IgD-negative memory B cell (primary cell): Measurements from ENCODE around the gene CBX1. TPM values are rescaled to one million over a fixed set of nuclear protein-coding genes. Genes with fewer than 3 reads are reported as not detected.
A peak's percentile ranks its signal among the peaks of the same experiment; 100 is the strongest.
"Not testable (repeated sequence)": the region's sequence is repeated elsewhere in the genome, so short reads cannot be mapped to it uniquely, and the experiment has no call there.

Experiments
- H3K27ac Mint-ChIP-seq, 3 donors: one replicate each; pipeline ENCODE4 v1.8.0; 2020 to 2022; ENCODE audit warnings: mild to moderate bottlenecking in 3 of 3, mixed read lengths in 3 of 3, moderate library complexity in 1 of 3
- H3K27me3 Mint-ChIP-seq: one replicate; pipeline ENCODE4 v1.8.0; 2021; ENCODE audit warnings: mixed read lengths
- H3K36me3 Mint-ChIP-seq: one replicate; pipeline ENCODE4 v1.8.0; 2020; ENCODE audit warnings: mild to moderate bottlenecking, mixed read lengths
- H3K4me1 Mint-ChIP-seq, 3 donors: one replicate each; pipeline ENCODE4 v1.8.0; 2020 to 2022; ENCODE audit warnings: mixed read lengths in 3 of 3, mild to moderate bottlenecking in 1 of 3
- H3K4me3 Mint-ChIP-seq, 4 donors: one replicate each; pipeline ENCODE4 v1.8.0; 2020 to 2022; ENCODE audit warnings: mild to moderate bottlenecking in 4 of 4, mixed read lengths in 4 of 4, moderate library complexity in 3 of 4
- H3K9me3 Mint-ChIP-seq, 3 donors: one replicate each; pipeline ENCODE4 v1.8.0; 2020 to 2021; ENCODE audit warnings: mixed read lengths in 3 of 3, mild to moderate bottlenecking in 1 of 3
- polyA plus RNA-seq: library from polyadenylated mRNA; unstranded; fragments of 300-500 nt; fragmentation: Illumina TruSeq; gene quantifications from one replicate; pipeline ENCODE4 v1.2.3, GENCODE V29; 2021

The CBX1 gene
- polyA plus RNA-seq, 1 donor from 2014 or later: 19.8 TPM

DNA sequence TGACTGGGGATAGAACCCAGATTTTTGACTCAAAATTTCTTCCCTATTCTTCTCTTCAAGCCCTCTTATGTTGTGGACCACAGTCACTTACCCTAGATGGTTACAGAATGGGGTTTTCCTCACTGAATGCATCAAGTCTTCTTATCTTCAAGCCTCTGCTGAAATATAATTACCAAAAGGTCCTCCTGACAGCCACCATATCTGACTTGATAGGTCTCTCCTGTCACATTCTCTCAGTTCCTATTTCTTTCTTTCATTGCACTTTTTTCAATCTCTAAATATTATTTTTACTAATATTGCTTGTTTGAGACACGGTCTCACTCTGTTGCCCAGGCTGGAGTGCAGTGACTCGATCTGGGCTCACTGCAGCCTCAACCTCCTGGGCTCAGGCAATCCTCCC is 62.6 kb downstream of the CBX1 start:
- H3K36me3 Mint-ChIP-seq: no peaks in the 10 kb centered on the region
- peaks cover 4 to 11% (median 10%) of the 10 kb centered on the region in 3 donors for H3K4me1 Mint-ChIP-seq
- H3K27ac Mint-ChIP-seq: peak overlapping the region in 1 of 3 donors; percentile 81
- H3K27me3 Mint-ChIP-seq: peaks cover 8% of the 10 kb centered on the region
- no peaks in the 10 kb centered on the region for H3K9me3 Mint-ChIP-seq
- H3K4me3 Mint-ChIP-seq: peak overlapping the region in 3 of 4 donors; percentile 70 to 83 (median 74)

DNA sequence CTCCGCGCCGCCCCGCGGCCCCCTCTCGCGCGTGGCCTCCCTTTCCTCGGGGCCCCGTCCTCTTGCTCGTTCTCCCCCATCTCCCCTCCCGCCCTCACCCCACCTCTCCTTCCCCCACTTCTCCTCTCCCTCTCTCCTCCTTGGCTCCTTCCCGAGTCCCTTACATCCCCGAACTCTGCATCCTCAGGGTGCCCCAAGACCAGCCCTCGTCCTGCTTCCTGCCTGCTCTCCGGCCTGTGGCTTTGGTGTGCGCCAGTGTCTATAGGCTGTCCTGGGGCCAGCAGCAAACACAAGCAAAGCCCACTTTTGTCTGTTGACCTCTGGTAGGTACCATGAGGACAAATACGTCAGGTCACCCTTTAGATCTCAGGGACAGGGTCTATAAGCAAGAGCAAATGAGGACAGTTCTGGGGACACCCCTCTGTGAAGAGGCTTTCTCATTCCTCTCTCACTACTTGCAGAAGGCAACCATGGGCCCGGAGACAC is 63.4 kb downstream of the CBX1 start:
- Mint-ChIP-seq H3K27me3 (peaks cover 14% of the 10 kb centered on the region), H3K36me3 (no peaks in the 10 kb centered on the region), H3K4me3 (peak overlapping the region; percentile 74 to 96 (median 88)), H3K4me1 (peaks cover 4 to 11% (median 10%) of the 10 kb centered on the region in 3 donors), H3K9me3 (no peaks in the 10 kb centered on the region), H3K27ac (no peak overlapping the region)

DNA sequence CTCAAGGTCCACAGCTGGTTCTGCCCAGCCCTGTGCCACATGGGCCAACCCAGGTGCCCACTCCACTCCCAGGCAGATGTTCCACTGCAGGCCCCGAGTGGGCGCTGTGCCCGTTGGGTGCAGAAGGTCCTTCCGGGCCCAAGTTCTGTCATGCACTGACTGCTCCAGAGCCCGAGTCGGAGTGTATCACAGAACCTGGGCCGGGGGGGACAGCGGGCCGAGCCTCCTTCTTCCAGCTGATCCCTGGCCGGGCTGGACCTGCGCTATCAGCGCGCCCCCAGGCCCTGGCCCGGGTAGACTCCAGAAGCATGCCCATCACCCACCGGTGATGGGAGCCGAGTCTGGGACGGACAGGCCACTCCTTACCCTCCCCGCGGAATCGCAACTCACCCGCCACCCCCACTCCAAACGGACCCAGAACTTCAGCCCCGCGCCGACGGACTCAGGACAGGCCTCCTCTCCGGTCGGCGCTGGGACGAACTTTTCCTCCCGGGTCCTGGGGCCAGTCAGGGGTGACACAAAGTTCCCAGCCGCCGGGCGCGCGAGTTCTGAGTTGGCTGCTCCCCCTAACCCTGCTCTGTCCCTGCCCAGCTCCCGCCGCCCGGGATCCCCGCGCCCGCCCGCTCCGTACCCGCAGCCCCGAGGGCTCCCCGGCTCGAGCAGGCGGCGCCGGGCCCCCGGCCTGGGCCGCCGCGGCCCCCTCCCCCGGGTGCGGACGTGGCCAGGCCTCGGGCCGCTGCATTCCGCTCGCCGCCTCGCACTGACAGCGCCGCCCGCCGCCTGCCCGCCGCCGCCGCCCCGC is 64.0 kb downstream of the CBX1 start, which contains the start of gene COPZ2:
TSS of gene COPZ2 (minus strand) at position 762 of the 802 bp plus-strand sequence. CDS start at position 742, 20 bp downstream.
- peaks cover 4 to 11% (median 10%) of the 10 kb centered on the region in 3 donors for H3K4me1 Mint-ChIP-seq
- H3K27me3 Mint-ChIP-seq: peaks cover 18% of the 10 kb centered on the region
- no peaks in the 10 kb centered on the region for H3K9me3 Mint-ChIP-seq
- H3K27ac Mint-ChIP-seq: peak within 1 kb of the TSS in 1 of 3 donors; percentile 81
- H3K4me3 Mint-ChIP-seq: peak within 1 kb of the TSS; percentile 81 to 96 (median 90)
- H3K36me3 Mint-ChIP-seq: no peaks in the 10 kb centered on the region

DNA sequence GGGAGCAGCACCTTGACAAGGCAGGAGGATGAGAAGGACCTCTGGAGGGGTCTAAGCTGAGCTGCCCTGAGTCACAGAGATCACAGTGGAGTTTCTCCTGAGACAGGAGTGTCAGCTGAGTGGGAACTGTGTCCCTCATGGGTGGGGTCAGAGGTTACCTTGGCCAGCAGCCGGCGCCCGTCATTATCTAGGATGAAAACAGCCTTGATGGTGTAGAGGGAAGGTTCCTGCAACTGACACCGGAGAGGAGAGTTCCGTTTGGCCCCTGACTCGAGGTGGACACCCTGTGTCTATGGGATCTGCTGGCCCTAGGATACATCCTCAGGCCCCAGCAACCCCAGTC is 64.6 kb downstream of the CBX1 start:
- peak overlapping the region; percentile 81 to 89 (median 86) for H3K4me3 Mint-ChIP-seq

DNA sequence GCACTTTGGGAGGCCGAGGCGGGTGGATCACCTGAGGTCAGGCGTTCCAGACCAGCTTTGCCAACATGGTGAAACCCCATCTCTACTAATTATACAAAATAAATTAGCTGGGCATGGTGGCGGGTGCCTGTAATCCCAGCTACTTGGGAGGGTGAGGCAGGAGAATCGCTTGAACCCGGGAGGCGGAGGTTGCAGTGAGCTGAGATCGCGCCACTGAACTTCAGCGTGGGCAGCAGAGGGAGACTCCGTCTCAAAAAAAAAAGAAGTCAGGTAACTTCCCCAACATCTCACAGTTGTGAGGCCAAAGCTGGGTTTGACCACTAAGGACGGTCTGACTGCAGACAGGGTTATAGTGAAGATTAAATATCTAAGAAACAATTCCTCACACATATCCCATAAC is 66.5 kb downstream of the CBX1 start:
- peaks cover 18% of the 10 kb centered on the region for H3K27me3 Mint-ChIP-seq
- H3K9me3 Mint-ChIP-seq, H3K27ac Mint-ChIP-seq, H3K36me3 Mint-ChIP-seq: not testable (repeated sequence)
- H3K4me3 Mint-ChIP-seq: peak overlapping the region in 1 of 4 donors; percentile 23
- H3K4me1 Mint-ChIP-seq: peaks cover 4 to 11% (median 10%) of the 10 kb centered on the region in 3 donors

More for the DNA sequence above, 64.6 kb downstream of the CBX1 start:
- Mint-ChIP-seq H3K9me3 (no peaks in the 10 kb centered on the region), H3K4me1 (peaks cover 4 to 11% (median 10%) of the 10 kb centered on the region in 3 donors), H3K27me3 (peaks cover 18% of the 10 kb centered on the region), H3K36me3 (no peaks in the 10 kb centered on the region), H3K27ac (no peak overlapping the region)

DNA sequence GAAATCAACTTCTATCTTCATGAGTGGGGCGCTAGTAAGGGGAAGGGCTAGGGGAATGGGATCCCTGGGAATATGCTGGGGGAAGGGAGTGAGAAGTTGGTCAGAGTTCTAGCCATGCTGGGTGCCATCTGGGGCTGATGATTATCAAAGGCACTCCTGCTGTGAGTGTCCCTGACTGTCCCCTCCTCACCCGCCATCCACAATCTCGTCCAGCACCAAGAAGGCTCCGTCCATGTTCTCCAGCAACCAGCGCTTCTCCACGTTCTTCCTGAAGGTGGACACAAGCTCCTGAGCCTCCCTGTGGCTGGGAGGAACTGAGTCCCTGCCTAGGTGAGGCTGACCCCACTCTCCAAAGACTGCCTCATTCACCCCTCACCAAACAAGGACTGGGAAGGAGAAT is 69.3 kb downstream of the CBX1 start:
- H3K27me3 Mint-ChIP-seq: peaks cover 19% of the 10 kb centered on the region
- no peaks in the 10 kb centered on the region for H3K9me3 Mint-ChIP-seq
- peaks cover 0 to 4% (median 1%) of the 10 kb centered on the region in 3 donors for H3K4me1 Mint-ChIP-seq
- no peaks in the 10 kb centered on the region for H3K36me3 Mint-ChIP-seq
- H3K4me3 Mint-ChIP-seq: no peak overlapping the region
- no peak overlapping the region for H3K27ac Mint-ChIP-seq

DNA sequence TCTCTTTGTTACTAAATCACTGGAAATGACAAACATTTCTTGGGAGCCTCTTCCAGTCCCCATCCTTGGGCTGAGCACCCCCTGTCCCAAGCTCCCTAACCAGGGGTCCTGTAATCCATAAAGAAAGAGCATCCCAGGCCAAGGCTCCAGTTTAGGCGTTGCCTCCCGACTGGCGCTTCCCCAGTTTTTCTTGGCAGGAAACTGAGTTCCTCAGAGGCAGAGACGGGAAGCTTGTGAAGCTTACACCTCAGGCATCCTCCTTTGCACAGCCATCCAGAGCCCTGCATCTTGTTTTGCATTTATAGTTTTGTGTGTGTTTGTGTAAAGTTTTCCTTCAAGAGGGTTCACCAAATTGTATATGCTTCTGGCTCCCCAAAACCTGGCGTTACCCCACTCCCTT is 70.7 kb downstream of the CBX1 start:
- Mint-ChIP-seq H3K9me3 (no peaks in the 10 kb centered on the region), H3K36me3 (no peaks in the 10 kb centered on the region), H3K27me3 (peaks cover 17% of the 10 kb centered on the region), H3K4me3 (no peak overlapping the region), H3K4me1 (peaks cover 6 to 17% (median 11%) of the 10 kb centered on the region in 3 donors), H3K27ac (no peak overlapping the region)

DNA sequence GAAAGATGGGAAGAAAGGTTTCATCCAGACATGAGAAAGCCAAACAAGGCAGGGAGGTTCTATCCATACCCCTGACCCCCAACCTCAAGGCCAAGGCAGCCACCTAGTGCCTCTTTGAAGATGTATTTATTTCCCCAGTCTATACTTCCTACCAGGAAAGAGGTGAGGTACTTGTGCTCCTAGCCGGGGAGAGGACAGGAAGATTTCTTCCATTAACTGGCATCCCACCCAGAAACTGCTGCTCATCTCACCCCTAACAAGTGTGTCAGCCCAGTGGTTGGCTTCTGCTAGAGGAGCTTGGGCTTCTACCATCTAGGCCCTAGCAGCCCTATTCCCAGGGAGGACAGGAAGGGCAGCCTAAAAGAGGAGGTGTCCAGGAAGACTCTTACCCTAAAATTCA is 72.5 kb downstream of the CBX1 start:
- Mint-ChIP-seq H3K36me3 (no peaks in the 10 kb centered on the region), H3K27ac (no peak overlapping the region), H3K4me3 (peak overlapping the region in 2 of 4 donors; percentile 48 to 79), H3K9me3 (no peaks in the 10 kb centered on the region), H3K27me3 (peaks cover 17% of the 10 kb centered on the region), H3K4me1 (peaks cover 10 to 24% (median 16%) of the 10 kb centered on the region in 3 donors)

DNA sequence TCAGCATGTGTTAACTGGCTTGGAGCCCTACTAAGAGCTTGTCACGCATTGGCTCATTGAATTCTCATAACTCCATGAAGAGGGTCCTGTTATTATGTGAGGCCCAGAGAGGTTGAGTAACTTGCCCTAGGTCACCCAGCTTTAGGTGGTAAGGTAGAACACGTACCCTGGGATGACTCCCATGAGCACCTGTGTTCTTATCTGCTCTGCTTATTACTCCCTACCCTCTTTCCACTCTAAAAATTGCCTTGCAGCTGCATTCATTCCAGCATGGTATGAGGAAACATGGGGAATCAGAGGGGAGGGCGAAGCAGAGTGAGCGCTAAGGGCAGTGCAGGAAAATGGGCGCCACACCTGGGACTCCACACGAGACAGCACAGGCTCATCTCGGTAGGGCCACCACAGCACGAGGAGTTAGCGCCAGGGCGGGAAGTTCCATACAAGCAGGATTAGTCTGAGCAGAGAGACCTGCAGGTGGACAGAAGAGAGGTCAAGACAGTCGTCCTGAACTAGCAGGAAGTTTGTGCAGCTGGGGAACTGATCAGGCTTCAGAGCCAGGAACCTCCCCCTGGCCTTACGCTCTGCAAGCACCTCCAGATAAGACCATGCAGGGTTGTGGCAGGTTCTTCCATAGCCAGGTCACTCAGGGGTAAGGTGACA is 73.8 kb downstream of the CBX1 start:
- Mint-ChIP-seq H3K4me1 (peaks cover 13 to 28% (median 19%) of the 10 kb centered on the region in 3 donors), H3K36me3 (no peaks in the 10 kb centered on the region), H3K9me3 (no peaks in the 10 kb centered on the region), H3K4me3 (peak overlapping the region in 2 of 4 donors; percentile 45 to 92), H3K27me3 (peaks cover 13% of the 10 kb centered on the region), H3K27ac (no peak overlapping the region)

DNA sequence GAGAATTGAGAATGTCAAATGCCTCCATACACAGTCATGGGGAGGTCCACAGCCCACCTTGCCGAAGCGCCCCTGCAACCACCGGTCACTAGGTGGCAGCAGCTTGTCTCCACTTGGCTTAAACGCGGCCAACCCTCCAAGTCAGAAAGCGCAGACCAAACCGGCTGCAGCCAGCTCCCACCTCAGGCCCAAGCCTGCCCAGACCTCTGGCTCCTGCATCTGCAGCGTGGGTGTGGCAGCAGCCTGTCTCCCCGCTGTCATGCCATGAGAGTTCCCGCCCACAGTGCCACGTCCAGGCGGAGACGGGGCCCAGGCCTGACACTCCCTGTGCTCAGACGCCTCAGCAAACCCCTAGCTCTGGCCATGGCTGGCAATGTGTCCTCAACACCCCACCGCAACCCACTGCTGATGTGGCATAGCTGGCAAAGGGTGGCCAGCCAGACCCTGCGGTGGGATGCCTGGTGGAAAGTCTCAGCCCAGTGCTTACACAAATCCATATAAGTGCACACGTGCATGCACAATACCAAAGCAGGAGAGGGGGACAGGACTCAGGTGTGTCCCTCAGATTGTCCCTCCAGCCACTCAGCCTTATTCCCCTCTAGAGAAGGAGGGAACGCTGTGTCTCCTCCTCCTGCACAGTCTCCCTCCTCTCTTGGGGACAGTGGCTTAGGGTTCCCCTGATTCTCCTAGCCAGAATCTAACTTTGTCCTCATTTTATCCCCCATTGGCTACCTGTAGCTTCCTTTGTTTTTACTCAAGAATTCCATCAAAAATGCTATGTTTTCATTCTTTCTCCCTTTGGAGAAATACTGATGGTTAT is 74.6 kb downstream of the CBX1 start:
- peak overlapping the region; percentile 43 to 96 (median 69) for H3K4me3 Mint-ChIP-seq
- H3K4me1 Mint-ChIP-seq: peaks cover 13 to 32% (median 19%) of the 10 kb centered on the region in 3 donors
- peak overlapping the region in 2 of 3 donors; percentile 33 to 83 for H3K27ac Mint-ChIP-seq
- H3K36me3 Mint-ChIP-seq: no peaks in the 10 kb centered on the region
- peaks cover 11% of the 10 kb centered on the region for H3K27me3 Mint-ChIP-seq
- H3K9me3 Mint-ChIP-seq: no peaks in the 10 kb centered on the region

DNA sequence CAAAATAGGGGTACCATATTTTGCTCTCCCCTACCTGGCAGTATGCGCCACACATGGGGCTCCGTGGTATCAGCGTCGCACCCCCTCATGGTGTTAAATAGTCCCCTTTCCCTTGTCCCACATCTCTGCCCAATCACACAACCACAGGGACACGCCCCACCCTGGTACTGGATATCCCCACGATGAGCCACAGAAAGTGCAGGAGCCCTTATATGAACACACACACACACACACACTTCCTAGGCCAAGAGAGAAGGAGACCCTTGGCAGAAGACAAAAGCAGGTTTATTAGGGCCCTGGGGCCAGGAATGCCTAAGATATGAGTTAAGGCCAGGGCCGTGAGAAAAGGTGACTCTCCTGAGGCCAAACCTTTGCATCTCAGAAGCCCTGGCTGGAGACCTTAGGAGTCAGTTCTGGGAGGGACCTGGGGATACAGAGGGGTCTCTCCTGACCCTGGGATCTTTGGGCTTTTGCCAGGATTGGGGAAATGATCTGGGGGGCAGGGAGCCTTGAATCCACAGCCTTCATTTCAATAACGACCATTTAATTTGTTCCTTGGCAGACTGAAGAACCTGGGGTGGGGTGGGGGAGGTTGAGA is 75.3 kb downstream of the CBX1 start:
- no peaks in the 10 kb centered on the region for H3K9me3 Mint-ChIP-seq
- H3K36me3 Mint-ChIP-seq: no peaks in the 10 kb centered on the region
- H3K4me1 Mint-ChIP-seq: peaks cover 13 to 32% (median 19%) of the 10 kb centered on the region in 3 donors
- H3K4me3 Mint-ChIP-seq: peak overlapping the region; percentile 91 to 96 (median 94)
- H3K27me3 Mint-ChIP-seq: peaks cover 16% of the 10 kb centered on the region
- H3K27ac Mint-ChIP-seq: peak overlapping the region in 2 of 3 donors; percentile 33 to 83

DNA sequence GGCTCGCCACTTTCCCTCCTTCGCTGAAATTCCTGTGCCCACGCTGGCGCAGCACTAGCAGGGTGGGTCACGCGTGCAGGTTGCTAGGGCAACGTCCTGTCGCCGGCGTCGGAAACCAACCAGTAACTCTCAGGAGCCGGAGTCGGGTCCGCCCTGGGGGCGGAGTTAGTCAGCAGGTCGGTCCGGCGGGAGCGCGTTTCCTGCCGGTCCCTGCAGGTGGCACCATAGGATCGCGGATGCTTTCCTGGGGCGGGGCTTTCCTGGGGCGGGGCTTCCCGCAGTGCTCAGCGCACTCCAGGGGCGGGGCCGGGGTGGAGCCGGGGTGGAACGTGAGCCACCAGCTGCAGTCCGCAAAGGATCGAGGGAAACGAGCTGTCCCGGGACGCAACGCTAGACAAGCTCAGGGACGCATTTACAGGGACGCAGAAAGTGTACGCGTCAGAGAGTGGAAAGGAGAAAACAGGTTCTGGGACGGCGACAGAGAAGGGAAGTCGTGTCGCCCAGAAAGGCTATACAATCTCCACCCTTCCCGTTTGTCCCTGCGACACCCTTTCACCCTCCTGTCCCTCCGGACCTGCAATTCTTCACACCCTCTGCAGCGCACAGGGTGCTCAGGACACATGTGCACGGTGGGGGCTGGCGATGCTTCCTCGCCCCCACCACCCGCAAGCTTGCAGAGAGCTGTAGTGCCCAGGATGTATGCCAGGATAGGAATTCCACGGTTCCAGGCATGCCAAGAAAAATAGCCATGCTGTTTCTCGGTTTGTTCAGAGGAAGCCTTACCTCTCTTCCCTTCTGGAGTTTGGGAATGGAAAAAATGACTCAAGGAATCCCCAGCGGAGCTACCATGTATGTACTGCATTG is 76.0 kb downstream of the CBX1 start:
- H3K27me3 Mint-ChIP-seq: peaks cover 20% of the 10 kb centered on the region
- peak overlapping the region; percentile 91 to 96 (median 94) for H3K4me3 Mint-ChIP-seq
- H3K27ac Mint-ChIP-seq: peak overlapping the region; percentile 76 to 90 (median 88)

DNA sequence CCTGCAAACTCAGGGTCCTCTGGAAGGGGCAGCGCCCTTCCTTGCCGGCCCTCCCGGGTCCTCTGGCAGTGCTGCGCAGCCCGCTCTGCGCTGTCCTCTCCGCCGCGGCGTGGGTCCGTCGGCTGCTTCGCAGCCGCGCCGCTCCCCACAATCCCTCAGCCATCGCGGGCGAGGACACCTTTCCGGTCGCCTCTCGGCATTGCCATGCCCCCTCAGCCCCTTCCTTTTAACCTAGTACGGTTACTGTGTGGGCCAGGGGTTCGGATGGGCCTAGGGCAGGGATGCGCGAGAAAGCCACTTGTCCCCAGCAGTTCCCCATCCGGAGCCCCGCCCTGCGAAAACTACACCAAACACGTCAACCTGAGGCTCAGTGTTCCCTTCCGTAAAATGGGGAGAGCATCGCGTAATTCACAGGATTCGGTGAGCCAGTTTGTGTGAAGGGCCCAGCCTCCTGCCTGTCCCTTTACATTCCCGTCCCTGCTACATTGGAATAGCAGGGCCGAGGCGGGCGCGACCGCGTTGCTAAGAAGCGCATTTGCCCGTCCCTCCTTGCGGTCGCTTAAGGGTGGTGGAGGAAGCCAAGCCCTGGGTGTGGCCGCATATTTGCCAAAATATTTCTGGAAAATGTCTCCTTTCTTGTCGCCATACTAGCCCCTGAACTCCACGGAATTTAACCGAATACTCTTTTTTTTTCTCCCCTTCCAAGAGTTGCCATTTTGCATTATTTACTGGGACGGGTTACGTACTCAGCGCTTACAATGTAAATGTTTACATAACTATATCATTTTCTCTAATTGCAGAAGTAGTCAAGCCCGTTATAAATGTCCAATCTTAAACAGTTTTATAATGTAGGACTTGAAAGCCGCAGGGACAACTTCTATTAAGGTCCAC is 76.9 kb downstream of the CBX1 start:
- Mint-ChIP-seq H3K27ac (peak overlapping the region; percentile 76 to 90 (median 88)), H3K9me3 (no peaks in the 10 kb centered on the region), H3K27me3 (peaks cover 21% of the 10 kb centered on the region)

More for the DNA sequence above, 76.0 kb downstream of the CBX1 start:
- Mint-ChIP-seq H3K36me3 (no peaks in the 10 kb centered on the region), H3K4me1 (peaks cover 13 to 32% (median 19%) of the 10 kb centered on the region in 3 donors), H3K9me3 (no peaks in the 10 kb centered on the region)

More for the DNA sequence above, 76.9 kb downstream of the CBX1 start:
- peak overlapping the region; percentile 91 to 96 (median 94) for H3K4me3 Mint-ChIP-seq
- H3K4me1 Mint-ChIP-seq: peaks cover 13 to 32% (median 19%) of the 10 kb centered on the region in 3 donors
- no peaks in the 10 kb centered on the region for H3K36me3 Mint-ChIP-seq
